HepG2 (cell line): ENCODE data around the gene G6PD.

Source experiments
- CTCF ChIP-seq: sonication (generic); formaldehyde crosslinking; IDR thresholded peaks from 2 replicates; pipeline ENCODE4 v1.5.0; 2020; ENCODE audit warnings: mild to moderate bottlenecking, missing genetic modification reagents, moderate library complexity
- FOXK2 ChIP-seq: fragments of 450-650 bp; IDR thresholded peaks from 2 replicates; pipeline ENCODE4 v1.6.1; 2016
- UBTF ChIP-seq: sonication (generic); formaldehyde crosslinking; IDR thresholded peaks from 2 replicates; pipeline ENCODE4 v1.4.0; 2020; ENCODE audit warnings: mild to moderate bottlenecking, missing genetic modification reagents

GRCh38 chrX:154525606-154526490 lies 20.8 kb downstream of the G6PD start:
- no peak for TF ChIP-seq FOXK2
- TF ChIP-seq CTCF: no peak
- TF ChIP-seq UBTF: no peak
